ENCODE data around the gene KCNJ11.

KCNJ11 gene

DNA sequence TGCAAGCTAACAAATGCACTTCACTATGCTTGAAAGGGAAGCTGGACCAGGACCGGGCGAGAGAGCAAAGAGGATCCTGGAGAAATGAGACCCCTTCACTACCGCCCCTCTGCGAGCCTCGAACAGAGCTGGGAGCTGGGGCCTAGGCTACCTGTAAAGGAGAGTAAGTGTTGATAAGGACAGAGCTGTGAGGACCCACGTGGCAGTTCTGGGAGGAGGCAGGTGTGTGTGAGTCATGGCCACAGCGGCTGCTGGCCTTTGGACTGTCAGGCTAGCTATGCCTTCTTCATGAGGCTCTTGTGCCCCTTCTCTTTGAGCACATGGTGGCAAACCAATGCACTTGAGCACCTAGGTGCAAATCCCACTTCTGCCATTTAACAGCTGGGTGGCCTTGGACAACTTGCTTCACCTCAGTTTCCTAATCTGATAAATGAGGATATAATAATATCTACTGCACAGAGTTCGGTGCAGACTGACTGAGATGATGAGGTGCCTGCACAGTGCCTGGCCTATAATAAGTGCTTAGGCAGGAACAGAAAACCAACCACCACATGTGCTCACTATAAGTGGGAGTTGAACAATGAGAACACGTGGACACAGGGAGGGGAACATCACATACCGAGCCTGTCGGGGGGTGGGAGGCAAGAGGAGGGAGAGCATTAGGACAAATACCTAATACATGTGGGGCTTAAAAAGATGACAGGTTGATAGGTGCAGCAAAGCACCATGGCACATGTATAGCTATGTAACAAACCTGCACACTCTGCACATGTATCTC lies 35.3 kb upstream of the KCNJ11 start:
- no peak for TF ChIP-seq PAX5 (IDR thresholded peaks at IDR 0.05; ENCODE audit: insufficient read depth, low read length, severe bottlenecking)
- TF ChIP-seq POLR2A (IDR thresholded peaks at IDR 0.05; ENCODE audit: low read depth, low read length): no peak
- TF ChIP-seq POU2F2 (IDR thresholded peaks at IDR 0.05; ENCODE audit: low read depth, low read length): no peak
- TF ChIP-seq TAF1 (IDR thresholded peaks at IDR 0.05; ENCODE audit: low read depth, low read length): no peak
- TF ChIP-seq SPI1 (IDR thresholded peaks at IDR 0.05; ENCODE audit: low read depth, low read length): no peak
- no peak for TF ChIP-seq POLR2AphosphoS5 (IDR thresholded peaks at IDR 0.05; ENCODE audit: low read depth, low read length)
- DNase-seq (ENCODE audit: insufficient read length, low spot score): no peak
- no peak for FAIRE-seq

DNA sequence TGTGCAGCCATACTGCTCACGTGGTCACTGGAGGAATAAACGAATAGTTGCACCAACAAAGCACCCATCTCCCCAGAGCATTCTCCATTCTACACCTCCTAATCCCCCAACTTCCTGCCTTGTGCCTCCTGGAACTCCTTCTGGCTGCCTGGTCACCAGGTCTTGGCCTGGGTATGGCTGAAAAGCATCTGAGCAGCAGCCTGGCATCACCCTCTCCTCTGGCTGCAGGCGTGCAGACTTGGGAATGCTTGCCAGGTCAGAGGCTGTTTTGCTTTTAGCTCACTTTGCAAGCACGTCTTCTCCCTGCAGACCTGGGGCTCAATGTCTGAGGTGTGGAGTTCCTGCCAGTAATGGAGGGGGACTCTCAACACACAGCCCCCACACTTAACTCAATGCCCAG lies 33.3 kb upstream of the KCNJ11 start:
- no peak for TF ChIP-seq PAX5 (IDR thresholded peaks at IDR 0.05; ENCODE audit: insufficient read depth, low read length, severe bottlenecking)
- no peak for TF ChIP-seq POU2F2 (IDR thresholded peaks at IDR 0.05; ENCODE audit: low read depth, low read length)
- TF ChIP-seq TAF1 (IDR thresholded peaks at IDR 0.05; ENCODE audit: low read depth, low read length): no peak
- TF ChIP-seq POLR2A (IDR thresholded peaks at IDR 0.05; ENCODE audit: low read depth, low read length): no peak
- TF ChIP-seq SPI1 (IDR thresholded peaks at IDR 0.05; ENCODE audit: low read depth, low read length): no peak
- TF ChIP-seq POLR2AphosphoS5 (IDR thresholded peaks at IDR 0.05; ENCODE audit: low read depth, low read length): no peak
- FAIRE-seq (no peak), DNase-seq (ENCODE audit: insufficient read length, low spot score) (no peak)

DNA sequence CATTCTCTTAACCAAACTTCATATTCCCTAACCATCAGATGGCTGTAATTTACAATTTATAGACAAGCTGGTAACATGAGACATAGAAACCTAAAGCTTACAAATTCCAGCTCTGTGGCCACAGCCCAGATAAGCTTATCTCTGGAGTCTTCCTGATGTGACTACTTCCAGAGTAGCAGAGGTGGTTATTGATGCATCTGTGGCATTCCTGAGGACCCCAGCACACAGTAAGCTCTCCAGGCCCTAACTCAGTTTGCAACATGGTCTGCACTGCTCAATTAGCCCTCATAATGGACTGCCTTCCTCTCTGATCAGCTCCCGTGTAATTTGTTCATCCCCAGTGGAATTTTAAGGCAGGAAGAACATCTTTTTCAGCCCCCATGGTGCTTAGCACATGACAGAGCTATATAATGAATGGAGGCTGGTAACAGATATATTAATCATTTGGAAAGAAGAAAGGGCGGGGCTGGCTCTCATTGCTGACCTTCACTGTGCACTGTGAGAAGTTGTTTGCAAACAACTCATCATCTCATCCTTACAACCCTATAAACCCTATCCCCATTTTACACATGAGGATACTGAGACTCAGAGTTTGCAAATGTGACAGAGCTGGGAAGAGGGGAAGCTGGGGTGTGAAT lies 30.1 kb upstream of the KCNJ11 start:
- TF ChIP-seq POLR2A (IDR thresholded peaks at IDR 0.05; ENCODE audit: low read depth, low read length) (no peak), PAX5 (IDR thresholded peaks at IDR 0.05; ENCODE audit: insufficient read depth, low read length, severe bottlenecking) (no peak), POU2F2 (IDR thresholded peaks at IDR 0.05; ENCODE audit: low read depth, low read length) (no peak), SPI1 (IDR thresholded peaks at IDR 0.05; ENCODE audit: low read depth, low read length) (no peak), TAF1 (IDR thresholded peaks at IDR 0.05; ENCODE audit: low read depth, low read length) (no peak), POLR2AphosphoS5 (IDR thresholded peaks at IDR 0.05; ENCODE audit: low read depth, low read length) (no peak)
- FAIRE-seq: no peak
- DNase-seq (ENCODE audit: insufficient read length, low spot score): no peak

- TF ChIP-seq TAF1 (IDR thresholded peaks at IDR 0.05; ENCODE audit: low read depth, low read length) (no peak), POU2F2 (IDR thresholded peaks at IDR 0.05; ENCODE audit: low read depth, low read length) (no peak), POLR2AphosphoS5 (IDR thresholded peaks at IDR 0.05; ENCODE audit: low read depth, low read length) (no peak), PAX5 (IDR thresholded peaks at IDR 0.05; ENCODE audit: insufficient read depth, low read length, severe bottlenecking) (no peak), POLR2A (IDR thresholded peaks at IDR 0.05; ENCODE audit: low read depth, low read length) (no peak), SPI1 (IDR thresholded peaks at IDR 0.05; ENCODE audit: low read depth, low read length) (no peak)
- DNase-seq (ENCODE audit: insufficient read length, low spot score): no peak
- FAIRE-seq: no peak
These were observed 28.0 kb upstream of the KCNJ11 start for GRCh38 chr11:17416492-17416891.

GRCh38 chr11:17415523-17416104 lies 27.2 kb upstream of the KCNJ11 start:
- FAIRE-seq: no peak
- TF ChIP-seq TAF1 (IDR thresholded peaks at IDR 0.05; ENCODE audit: low read depth, low read length): no peak
- no peak for DNase-seq (ENCODE audit: insufficient read length, low spot score)

- DNase-seq (ENCODE audit: insufficient read length, low spot score): no peak
- FAIRE-seq: no peak
- TF ChIP-seq POLR2AphosphoS5 (IDR thresholded peaks at IDR 0.05; ENCODE audit: low read depth, low read length) (no peak), TAF1 (IDR thresholded peaks at IDR 0.05; ENCODE audit: low read depth, low read length) (no peak), SPI1 (IDR thresholded peaks at IDR 0.05; ENCODE audit: low read depth, low read length) (no peak), PAX5 (IDR thresholded peaks at IDR 0.05; ENCODE audit: insufficient read depth, low read length, severe bottlenecking) (no peak), POU2F2 (IDR thresholded peaks at IDR 0.05; ENCODE audit: low read depth, low read length) (no peak), POLR2A (IDR thresholded peaks at IDR 0.05; ENCODE audit: low read depth, low read length) (no peak)
These were observed 26.5 kb upstream of the KCNJ11 start for GRCh38 chr11:17414992-17415391.

DNA sequence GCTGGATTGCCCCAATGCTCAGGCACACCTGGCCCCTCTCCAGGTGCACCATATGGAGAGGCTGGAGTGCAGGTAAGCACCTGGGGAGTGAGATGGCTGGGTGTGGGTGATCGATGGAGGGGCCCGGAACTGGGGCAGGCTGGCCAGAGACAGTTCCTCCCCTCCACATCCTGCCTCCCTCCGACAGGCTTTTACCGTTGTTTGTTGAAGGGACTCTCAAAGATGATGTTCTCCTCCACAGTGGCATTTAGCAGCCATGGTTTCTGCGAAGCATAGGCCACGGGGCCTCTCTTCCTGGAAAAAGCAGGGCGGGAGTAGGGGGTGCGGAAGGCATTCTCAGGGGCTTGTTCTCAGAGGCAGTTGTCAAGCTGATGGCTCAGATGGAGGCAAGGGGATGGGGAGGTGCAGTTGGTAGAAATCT lies 25.9 kb upstream of the KCNJ11 start:
- no peak for DNase-seq (ENCODE audit: insufficient read length, low spot score)
- no peak for TF ChIP-seq PAX5 (IDR thresholded peaks at IDR 0.05; ENCODE audit: insufficient read depth, low read length, severe bottlenecking)
- no peak for TF ChIP-seq POU2F2 (IDR thresholded peaks at IDR 0.05; ENCODE audit: low read depth, low read length)
- TF ChIP-seq POLR2A (IDR thresholded peaks at IDR 0.05; ENCODE audit: low read depth, low read length): no peak
- no peak for TF ChIP-seq SPI1 (IDR thresholded peaks at IDR 0.05; ENCODE audit: low read depth, low read length)
- no peak for TF ChIP-seq TAF1 (IDR thresholded peaks at IDR 0.05; ENCODE audit: low read depth, low read length)
- TF ChIP-seq POLR2AphosphoS5 (IDR thresholded peaks at IDR 0.05; ENCODE audit: low read depth, low read length): no peak
- no peak for FAIRE-seq

- TF ChIP-seq PAX5 (IDR thresholded peaks at IDR 0.05; ENCODE audit: insufficient read depth, low read length, severe bottlenecking) (no peak), POLR2AphosphoS5 (IDR thresholded peaks at IDR 0.05; ENCODE audit: low read depth, low read length) (no peak), POLR2A (IDR thresholded peaks at IDR 0.05; ENCODE audit: low read depth, low read length) (no peak), TAF1 (IDR thresholded peaks at IDR 0.05; ENCODE audit: low read depth, low read length) (no peak), SPI1 (IDR thresholded peaks at IDR 0.05; ENCODE audit: low read depth, low read length) (no peak), POU2F2 (IDR thresholded peaks at IDR 0.05; ENCODE audit: low read depth, low read length) (no peak)
- DNase-seq (ENCODE audit: insufficient read length, low spot score) (no peak), FAIRE-seq (no peak)
These were observed 25.2 kb upstream of the KCNJ11 start for GRCh38 chr11:17413414-17414316.
